ENCODE data around the gene TTLL10. TPM values are rescaled to one million over a fixed set of nuclear protein-coding genes. Genes with fewer than 3 reads are reported as not detected.

TTLL10 gene
- total RNA-seq, 1 donor from 2014 or later = not detected

GRCh38 chr1:1177452-1178206 is 3.9 kb downstream of the TTLL10 start:
- TF ChIP-seq CTCF (IDR thresholded peaks at IDR 0.05; ENCODE audit: insufficient read depth, low read length, severe bottlenecking) = no peak
- H3K27me3 ChIP-seq (ENCODE audit: control insufficient read depth, insufficient read depth, low read length) = peaks cover 5% of the 10 kb centered on the region
- FAIRE-seq (no peak), DNase-seq (ENCODE audit: low read depth) (no peak)
- no peaks in the 10 kb centered on the region for H3K36me3 ChIP-seq (ENCODE audit: control insufficient read depth, insufficient read depth, low read length)
- no peak overlapping the region for H3K4me3 ChIP-seq (ENCODE audit: low read depth, low read length)

- FAIRE-seq = no peak
- H3K27me3 ChIP-seq (ENCODE audit: control insufficient read depth, insufficient read depth, low read length) = peaks cover 2% of the 10 kb centered on the region
- H3K4me3 ChIP-seq (ENCODE audit: low read depth, low read length) = no peak overlapping the region
- TF ChIP-seq CTCF (IDR thresholded peaks at IDR 0.05; ENCODE audit: insufficient read depth, low read length, severe bottlenecking) = no peak
- H3K36me3 ChIP-seq (ENCODE audit: control insufficient read depth, insufficient read depth, low read length) = no peaks in the 10 kb centered on the region
- no peak for DNase-seq (ENCODE audit: low read depth)
Observed at GRCh38 chr1:1178794-1179331, 5.2 kb downstream of the TTLL10 start.

- DNase-seq (ENCODE audit: low read depth) (no peak), FAIRE-seq (no peak)
- H3K27me3 ChIP-seq (ENCODE audit: control insufficient read depth, insufficient read depth, low read length) = no peaks in the 10 kb centered on the region
- no peak for TF ChIP-seq CTCF (IDR thresholded peaks at IDR 0.05; ENCODE audit: insufficient read depth, low read length, severe bottlenecking)
- no peaks in the 10 kb centered on the region for H3K36me3 ChIP-seq (ENCODE audit: control insufficient read depth, insufficient read depth, low read length)
- no peak overlapping the region for H3K4me3 ChIP-seq (ENCODE audit: low read depth, low read length)
Observed at GRCh38 chr1:1179346-1179982, 5.8 kb downstream of the TTLL10 start.

- Histone ChIP-seq H3K4me3 (ENCODE audit: low read depth, low read length) (no peak overlapping the region), H3K36me3 (ENCODE audit: control insufficient read depth, insufficient read depth, low read length) (no peaks in the 10 kb centered on the region), H3K27me3 (ENCODE audit: control insufficient read depth, insufficient read depth, low read length) (no peaks in the 10 kb centered on the region)
- FAIRE-seq (no peak), DNase-seq (ENCODE audit: low read depth) (no peak)
- no peak for TF ChIP-seq CTCF (IDR thresholded peaks at IDR 0.05; ENCODE audit: insufficient read depth, low read length, severe bottlenecking)
Observed at GRCh38 chr1:1179983-1180861, 6.5 kb downstream of the TTLL10 start.

- Histone ChIP-seq H3K4me3 (ENCODE audit: low read depth, low read length) (no peak overlapping the region), H3K27me3 (ENCODE audit: control insufficient read depth, insufficient read depth, low read length) (no peaks in the 10 kb centered on the region), H3K36me3 (ENCODE audit: control insufficient read depth, insufficient read depth, low read length) (no peaks in the 10 kb centered on the region)
- no peak for TF ChIP-seq CTCF (IDR thresholded peaks at IDR 0.05; ENCODE audit: insufficient read depth, low read length, severe bottlenecking)
- FAIRE-seq (no peak), DNase-seq (ENCODE audit: low read depth) (no peak)
Observed at GRCh38 chr1:1181129-1181937, 7.7 kb downstream of the TTLL10 start.
